GM18907 (cell line): ENCODE results near the gene STAT1.

Experiments
- ATAC-seq: cut with Tn5 transposase; IDR thresholded peaks from one replicate; pipeline ENCODE4 v1.9.1; 2021; ENCODE audit warnings: mild to moderate bottlenecking, moderate library complexity; ENCODE audit not compliant: unreplicated experiment

Gene STAT1

DNA sequence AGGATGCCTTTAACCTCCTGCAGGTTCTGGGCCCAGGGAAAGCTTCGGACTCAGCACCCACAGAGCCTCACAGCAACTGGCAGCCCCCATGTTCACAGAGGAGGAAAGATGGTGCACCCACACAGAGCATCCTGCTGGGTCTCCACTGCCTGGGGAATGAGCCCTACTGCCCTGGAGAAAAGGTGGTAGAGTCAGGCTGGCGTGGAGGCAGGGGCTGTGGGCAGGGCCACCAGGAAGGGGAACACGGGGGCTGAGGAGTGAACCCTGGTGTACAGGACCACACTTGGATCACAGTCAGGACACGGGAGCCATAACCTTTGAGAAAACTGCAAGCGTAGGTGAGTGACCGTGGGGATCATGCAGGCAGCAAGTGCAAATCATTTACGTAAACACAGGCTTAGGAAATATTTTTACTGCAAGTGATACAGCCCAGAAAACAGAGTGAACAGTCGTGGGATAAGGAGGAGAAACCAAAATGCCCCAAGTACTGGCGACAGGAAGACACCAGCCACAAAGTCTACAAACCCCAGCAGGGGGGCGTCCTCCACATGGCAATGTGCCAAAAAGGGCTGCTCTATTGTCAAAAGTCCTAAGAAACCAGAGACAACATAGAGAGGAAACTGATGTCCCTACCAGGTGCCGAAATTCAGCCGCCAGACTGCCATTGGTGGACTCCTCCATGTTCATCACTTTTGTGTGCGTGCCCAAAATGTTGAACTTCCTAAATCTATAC, 27.6 kb downstream of the STAT1 start:
- no peak for ATAC-seq

DNA sequence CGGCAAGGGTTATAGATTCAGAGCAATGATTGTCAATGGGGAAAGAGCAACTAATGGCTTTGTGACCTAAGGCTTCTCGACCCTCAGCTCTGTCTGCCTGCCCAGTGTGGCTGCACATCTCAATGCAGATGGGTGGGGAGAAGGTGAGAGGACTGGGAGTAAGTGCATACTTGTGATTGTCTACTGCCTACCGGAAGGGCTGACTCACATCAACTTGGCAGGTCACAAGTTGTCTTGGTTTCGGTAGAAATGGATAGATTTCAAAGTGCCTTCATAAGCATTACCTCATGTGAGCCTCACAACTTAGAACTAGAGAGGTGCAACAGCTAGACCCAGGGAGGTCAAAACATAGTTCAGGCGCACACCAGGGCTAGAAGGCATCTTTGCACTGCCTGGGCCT, 29.4 kb downstream of the STAT1 start:
- no peak for ATAC-seq

DNA sequence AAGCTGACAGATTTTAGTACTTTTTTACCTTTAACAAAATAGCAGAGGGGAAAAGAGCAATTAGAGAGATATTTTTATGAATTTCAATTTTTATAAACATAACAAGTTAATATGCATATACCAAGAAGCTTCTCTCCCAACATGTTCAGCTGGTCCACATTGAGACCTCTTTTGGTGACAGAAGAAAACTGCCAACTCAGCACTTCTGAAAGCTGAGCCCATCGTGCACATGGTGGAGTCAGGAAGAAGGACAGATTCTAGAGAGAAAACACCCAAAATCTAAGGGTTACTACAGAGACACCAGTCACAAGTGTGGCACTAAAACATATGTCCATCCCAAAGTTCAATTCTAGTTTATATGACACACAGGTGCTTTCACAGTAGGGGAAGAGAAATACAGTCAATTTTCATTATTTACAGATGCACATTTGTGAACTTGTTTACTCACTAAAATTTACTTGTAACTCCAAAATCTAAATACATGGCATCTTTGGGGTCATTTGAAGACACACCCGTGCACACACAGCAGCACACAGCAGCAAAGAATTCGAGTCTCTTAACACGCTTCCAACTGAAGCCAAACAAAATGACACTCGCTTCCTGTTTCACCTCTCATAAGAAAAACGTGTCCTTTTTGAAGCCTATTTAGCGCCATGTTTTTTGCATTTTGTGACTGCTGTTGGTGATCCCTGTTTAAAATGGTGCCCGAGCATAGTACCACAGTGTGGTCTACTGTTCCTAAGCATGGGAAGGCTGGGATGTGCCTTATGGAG, 31.5 kb downstream of the STAT1 start:
- no peak for ATAC-seq

DNA sequence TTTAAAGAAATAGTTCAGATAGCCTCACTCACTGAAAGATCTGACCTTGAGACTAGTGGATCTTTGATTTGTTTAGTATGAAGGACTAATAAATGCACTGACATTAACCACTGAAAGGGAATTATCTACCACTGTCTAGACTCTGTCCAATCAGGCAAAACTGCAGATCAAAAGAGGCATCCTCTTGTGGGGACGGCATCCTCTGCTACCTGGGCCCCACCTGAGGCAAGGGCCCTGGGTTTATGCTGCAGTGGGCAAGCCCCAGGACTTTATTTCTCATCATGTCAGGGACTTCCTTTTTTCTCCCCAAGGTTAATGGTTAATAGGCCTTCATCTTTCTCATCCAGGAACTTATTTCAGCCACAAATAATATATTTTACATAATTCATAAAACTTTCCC, 32.2 kb downstream of the STAT1 start:
- ATAC-seq, result no peak

DNA sequence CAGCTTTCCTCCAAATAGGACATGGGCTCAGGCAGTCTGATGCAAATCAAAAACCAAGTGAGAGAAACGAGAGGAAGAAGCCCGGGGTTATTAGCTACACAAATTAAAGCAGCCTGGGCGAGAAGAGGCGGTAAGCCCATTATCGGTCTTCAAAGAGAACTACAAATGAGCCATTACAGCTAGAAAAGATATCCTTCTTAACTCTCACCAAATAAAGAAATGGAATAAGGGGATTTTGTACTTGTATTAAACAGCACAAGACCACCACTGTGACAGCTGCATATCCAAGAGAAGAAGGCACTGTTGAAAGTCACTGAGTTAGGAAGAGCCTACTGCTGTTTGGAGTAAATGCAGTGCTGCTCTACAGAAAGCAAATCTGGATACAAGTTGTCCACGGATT, 32.6 kb downstream of the STAT1 start:
- no peak for ATAC-seq

DNA sequence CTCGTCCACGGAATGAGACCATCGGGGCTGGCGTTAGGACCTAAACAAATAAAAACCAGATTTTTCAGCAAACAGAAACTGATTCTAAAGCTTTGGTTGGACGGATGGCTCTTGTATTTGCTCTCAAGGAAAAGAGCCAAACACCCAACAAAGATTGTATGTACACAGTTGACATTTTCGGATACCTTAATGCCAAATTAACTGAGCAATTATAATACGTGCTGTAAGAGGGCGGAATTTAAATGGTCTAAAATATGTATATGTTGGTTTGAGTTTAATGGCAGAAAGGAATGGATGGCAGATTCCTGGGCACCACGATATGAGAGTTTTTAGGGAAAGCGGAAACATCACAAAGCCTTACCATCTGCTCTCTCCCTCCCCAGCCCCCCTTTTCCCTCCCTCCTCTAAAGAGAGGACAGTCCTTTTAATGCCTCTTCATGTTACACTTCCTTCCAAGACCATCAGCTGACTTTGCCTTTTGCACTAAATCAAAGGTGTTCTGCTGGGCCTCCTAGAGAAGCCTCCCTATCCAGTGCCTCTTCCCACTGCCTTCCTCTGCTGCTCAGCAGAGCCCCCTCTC, 33.3 kb downstream of the STAT1 start:
- no peak for ATAC-seq

DNA sequence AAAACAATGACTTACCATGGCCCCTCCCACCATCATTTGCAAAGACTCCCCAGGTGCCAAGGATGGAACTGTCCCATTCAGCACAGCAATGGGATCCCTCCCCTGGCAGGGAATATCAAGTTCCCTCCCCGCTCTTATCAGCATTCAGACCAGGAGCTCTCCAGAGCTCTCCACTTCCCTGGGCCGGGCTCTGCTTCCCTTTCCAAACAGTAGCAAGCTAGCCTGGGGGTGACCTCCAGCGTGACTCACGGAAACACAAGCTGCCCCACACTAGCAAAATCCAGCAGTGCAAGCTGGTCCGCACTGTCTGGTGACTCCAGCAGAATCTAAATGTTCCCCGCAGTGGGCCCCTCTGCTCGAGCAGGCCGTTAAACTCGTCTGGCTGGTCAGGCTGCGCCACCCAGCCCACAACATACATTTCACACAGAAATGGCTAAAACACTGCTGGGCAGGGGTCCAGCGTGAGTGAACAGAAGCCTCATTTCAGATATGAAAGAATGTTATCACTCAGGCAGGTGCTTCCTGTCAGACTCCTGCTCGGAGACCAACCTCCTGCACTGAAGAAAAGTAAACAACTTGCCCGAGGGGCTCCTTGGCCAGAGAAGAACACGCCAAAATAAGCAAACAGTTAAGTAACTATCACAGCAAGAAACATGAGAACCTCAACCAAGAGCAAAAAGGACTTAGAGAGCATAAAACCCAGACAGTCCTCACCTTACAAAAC, 33.9 kb downstream of the STAT1 start:
- ATAC-seq, result no peak

DNA sequence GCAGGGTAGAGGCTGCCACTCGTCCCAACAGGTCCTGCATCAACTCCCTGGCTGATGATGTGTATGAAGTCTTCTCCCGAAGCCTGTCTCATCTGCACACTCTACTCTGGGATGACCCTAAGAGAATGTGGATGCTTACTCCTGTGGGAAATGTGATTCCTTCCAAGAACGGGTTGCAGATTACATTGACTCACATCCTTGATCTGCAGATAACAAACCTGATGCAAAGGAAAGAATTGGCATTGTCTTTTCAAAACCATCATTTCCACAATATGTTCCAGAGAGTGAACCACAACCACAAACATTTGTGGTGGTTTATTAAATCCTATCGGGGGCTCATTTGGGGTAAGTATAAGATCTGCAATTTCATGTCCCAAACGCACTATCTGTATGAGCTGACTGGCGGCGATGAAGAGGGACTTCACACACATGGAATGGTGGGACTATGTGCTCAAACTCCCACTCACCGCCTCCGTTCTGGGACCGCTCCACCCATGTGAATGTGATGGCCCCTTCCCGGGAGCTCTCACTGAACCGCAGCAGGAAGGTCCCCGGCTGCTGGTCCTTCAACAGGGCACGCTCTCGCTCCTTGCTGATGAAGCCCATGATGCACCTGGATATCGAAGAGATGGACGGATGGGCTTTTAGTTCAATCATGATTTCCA, 35.5 kb downstream of the STAT1 start:
- ATAC-seq, result no peak

DNA sequence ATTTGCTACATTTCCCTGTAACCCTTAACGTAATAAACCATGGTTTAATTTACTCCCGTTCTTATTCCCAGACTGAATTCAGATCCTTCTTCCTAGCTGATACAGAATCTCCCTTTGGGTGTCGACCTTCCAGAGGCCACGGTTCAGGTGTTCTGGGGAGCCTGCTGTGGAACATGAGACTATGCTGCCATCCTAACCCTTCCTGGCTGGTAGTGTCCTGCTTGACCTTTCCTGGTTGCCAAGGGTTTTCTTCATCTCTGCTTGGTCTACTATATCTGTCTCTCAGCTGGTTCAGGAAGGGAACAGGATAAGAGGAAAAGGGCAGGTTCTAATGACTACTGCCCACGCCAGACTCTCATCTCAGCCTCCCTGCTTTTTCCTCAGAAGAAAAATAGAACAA, 36.5 kb downstream of the STAT1 start:
- no peak for ATAC-seq

DNA sequence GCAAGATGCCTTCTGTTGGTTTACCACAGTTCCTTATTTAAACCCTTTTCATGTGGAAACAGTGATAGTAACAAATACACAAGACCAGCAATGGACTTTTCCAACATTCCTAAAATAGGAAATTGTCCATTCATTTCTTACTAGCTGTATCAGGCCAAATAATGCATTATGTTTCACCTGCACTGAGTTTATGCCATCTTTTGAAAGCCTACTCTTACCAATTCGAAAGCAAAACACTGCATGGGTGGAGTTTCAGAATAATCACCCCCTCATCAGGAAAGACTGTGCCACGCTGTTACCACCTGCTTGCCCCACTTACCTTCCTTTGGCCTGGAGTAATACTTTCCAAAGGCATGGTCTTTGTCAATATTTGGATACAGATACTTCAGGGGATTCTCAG, 37.5 kb downstream of the STAT1 start:
- ATAC-seq, result no peak

DNA sequence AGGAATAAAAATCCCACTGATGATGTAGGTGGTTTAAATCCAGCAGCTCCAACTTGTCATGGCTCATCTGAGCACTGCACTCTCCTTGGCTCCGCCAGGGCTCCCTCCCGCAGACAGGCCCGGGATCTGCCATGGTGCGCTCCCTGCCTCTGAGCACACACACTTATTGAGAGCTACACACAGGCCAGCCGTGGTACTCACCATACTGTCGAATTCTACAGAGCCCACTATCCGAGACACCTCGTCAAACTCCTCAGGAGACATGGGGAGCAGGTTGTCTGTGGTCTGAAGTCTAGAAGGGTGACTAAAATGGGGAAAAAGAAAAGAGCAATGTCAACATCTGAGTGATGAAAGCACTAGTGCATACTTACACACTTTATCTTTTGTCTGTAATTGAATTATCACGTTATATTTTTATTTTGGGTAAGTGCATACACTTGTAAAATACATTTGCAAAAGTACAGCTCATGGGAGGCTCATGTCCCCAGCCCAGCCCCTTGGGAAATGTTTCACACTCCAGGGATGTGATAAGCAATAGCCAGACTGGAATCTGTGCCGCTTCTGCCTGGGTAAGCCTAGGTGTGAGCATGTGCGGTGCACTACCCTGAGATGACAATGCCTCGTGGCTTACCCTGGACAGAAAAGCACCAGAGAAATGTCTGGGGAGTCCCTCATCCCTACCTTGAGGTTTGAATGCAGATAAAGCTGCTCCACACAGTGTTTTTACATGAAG, 39.2 kb downstream of the STAT1 start:
- no peak for ATAC-seq

DNA sequence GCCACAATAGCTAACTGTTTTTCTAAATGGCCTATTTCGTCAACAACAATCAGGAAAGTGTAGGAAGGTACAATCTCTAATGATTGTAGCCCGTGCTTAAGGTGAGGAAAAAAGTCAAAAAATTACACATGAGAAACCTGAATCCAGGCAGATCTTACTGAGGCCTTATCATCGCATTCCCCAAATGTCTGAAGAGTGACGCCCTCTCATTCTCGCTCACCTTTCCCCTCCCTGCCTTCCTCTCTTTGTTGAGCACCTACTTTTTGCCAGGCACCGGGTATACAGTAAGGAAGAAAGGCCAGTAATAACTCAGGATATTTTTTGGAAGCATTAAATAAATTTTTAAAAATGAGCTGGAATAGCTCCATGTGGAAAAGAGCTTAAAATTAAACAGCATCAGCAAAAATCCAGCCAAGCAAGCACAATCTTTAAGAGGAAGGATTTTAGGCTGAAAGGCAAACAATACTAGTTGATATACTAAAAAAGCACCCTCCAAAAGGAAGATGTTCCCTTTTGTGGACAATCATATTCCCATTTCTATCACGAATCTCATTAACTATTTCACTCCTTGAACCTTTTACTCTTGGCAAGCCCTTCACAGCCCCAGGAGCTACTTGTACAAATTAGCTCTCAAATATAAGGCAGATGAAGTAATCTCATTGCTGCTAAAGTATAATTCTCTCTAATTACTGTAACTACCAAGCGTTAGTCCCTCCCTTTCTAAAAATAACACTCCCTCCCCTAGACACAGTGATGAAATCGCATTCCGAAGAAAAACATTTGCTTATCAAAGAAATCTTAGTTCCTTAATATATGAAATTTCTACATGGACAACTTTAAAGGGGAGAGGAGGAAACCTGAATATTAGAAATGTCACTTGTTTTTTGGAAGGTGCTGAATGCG, 40.0 kb downstream of the STAT1 start:
- ATAC-seq, result no peak

DNA sequence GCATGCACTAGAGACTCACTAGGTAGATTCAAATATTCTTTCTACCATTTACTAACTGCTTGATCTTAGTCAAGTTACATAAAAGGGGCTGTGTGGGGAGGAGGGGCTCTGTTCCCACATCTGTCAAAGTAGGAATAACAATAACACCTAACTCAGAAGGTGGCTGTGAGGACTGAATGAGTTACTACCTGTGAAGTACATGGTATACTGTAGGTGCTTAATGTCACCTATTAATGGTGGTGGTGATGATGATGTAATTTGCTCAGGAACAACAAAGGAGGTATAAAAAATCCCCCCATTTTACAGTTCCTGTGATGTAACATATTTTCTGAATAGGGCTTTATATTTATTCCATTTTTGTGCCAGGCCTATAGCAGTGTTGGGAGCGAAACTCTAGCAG, 40.7 kb downstream of the STAT1 start:
- no peak for ATAC-seq

DNA sequence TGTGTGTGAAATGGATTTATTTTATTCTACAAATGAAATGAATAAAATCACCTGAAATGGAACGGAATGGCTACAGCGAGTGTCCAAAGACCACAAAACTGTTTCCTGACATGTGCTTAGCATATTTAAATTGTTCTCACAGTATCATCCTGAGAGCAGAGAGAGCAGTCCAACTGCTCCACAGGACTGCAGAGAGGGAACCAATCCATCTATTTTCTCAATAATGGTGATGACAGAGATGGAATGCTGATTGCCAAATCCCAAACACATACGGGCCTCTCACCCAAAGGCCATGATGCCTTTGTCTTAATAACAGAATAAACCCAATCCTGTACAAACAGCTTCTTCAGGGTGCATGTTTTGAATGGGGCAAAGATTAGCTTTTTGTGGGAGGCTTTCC, 41.1 kb downstream of the STAT1 start:
- ATAC-seq, result no peak

DNA sequence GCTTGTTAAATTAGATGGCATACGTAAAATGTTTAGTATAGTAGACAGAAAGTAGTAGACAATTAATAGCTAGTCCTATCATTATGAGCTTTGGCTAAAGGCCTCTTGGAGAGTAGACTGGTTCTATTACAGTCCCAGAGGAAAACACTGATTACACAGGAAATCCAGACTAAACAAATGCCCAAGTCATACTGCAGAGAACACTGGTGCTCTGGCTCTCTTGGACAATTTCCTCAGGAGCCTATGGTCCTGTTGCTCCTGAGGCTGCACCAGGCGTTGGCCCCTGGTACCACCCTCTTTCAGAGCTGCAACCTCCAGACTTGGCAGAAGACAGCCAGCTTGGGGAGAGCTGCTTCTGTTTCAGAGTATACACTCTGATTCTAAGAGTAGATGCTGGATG, 41.8 kb downstream of the STAT1 start:
- ATAC-seq, result no peak

DNA sequence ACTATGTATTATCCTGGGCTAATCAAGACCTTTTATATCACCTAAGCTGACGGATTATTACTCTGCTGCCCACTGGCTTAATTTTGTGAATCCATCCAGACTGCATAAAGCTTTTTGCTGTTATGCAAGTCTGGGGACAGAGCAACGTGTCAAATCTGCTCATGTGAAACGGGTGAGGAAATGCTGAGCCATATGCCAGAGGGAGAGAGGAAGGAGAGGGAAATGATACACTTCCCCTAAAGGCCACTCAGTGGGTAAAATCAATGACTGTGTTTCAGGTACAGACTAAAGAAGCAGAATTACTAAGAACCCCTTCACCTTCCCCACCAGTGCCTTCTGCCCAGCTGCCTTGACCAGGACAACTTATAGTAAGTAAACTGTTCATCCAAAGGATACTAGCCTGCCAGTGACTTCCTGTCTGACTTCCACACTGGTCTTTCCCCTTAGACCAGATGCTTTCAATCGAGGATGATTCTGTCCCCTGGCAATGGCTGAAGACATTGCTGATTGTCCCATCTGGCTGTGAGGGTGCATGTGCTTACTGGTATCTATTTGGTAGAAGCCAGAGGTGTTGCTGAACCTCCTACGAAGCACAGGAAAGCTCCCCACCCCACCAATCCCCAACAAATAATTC, 43.0 kb downstream of the STAT1 start:
- ATAC-seq, result no peak

DNA sequence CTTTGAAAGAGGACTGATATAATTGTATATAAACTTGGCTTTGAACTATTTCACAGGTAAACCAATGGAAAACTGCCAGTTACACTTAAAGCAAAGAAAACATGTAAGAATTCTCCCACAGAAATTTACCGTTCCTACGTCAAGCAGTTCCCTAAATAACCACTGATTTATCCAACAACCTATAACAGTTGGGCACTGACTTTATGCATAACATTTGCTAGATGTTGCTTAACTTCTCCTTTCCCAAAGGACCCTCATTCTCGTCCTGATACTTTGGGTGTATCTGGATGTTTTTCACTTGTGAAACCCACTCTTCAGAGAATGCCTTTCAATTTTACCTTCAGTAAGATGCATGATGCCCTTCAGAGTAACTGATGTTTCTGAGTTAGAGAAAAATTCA, 43.8 kb downstream of the STAT1 start:
- no peak for ATAC-seq

DNA sequence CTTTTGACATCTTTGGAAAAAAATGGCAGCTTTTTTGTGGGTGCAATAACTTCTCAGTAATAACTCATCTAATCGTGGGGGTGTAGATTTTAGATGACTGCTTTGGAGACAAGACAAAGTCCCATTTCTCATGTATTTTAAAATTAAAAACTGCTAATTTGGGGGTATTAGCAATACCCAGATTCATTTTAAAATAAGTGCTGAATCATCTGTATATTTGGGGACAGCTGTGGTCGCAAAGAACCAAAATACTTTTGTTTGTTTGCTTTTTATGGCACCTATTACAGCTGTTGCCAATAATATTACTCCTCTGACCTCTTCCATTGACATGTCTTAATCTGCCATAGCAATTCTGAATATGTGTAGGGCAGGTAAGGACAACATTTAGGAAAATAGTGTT, 45.4 kb downstream of the STAT1 start:
- ATAC-seq, result no peak
